ENCODE measurements around the gene KIF1C.
"Not testable (repeated sequence)": the region's sequence is repeated elsewhere in the genome, so short reads cannot be mapped to it uniquely, and the experiment has no call there.

KIF1C gene

GRCh38 chr17:5068236-5068635, 70.5 kb downstream of the KIF1C start:
- Histone ChIP-seq H3K9ac (ENCODE audit: low read depth, low read length) (no peak overlapping the region), H3K4me1 (ENCODE audit: control insufficient read depth, insufficient read depth, low read length) (no peaks in the 10 kb centered on the region), H3K4me3 (ENCODE audit: low read depth, low read length) (no peak overlapping the region), H3K36me3 (ENCODE audit: control insufficient read depth, insufficient read depth, low read length) (no peaks in the 10 kb centered on the region), H3K9me3 (ENCODE audit: control insufficient read depth, insufficient read depth, low read length) (no peaks in the 10 kb centered on the region), H3K27me3 (ENCODE audit: control insufficient read depth, insufficient read depth, low read length) (no peaks in the 10 kb centered on the region)

GRCh38 chr17:5069724-5070123, 72.0 kb downstream of the KIF1C start:
- no peak overlapping the region for H3K4me3 ChIP-seq (ENCODE audit: low read depth, low read length)
- H3K36me3 ChIP-seq (ENCODE audit: control insufficient read depth, insufficient read depth, low read length) = no peaks in the 10 kb centered on the region
- no peaks in the 10 kb centered on the region for H3K27me3 ChIP-seq (ENCODE audit: control insufficient read depth, insufficient read depth, low read length)
- no peak overlapping the region for H3K9ac ChIP-seq (ENCODE audit: low read depth, low read length)
- no peaks in the 10 kb centered on the region for H3K9me3 ChIP-seq (ENCODE audit: control insufficient read depth, insufficient read depth, low read length)
- H3K4me1 ChIP-seq (ENCODE audit: control insufficient read depth, insufficient read depth, low read length) = peaks cover 4% of the 10 kb centered on the region

- not testable (repeated sequence) for H3K36me3 ChIP-seq (ENCODE audit: control insufficient read depth, insufficient read depth, low read length); H3K9ac ChIP-seq (ENCODE audit: low read depth, low read length); H3K27me3 ChIP-seq (ENCODE audit: control insufficient read depth, insufficient read depth, low read length); H3K4me3 ChIP-seq (ENCODE audit: low read depth, low read length); H3K9me3 ChIP-seq (ENCODE audit: control insufficient read depth, insufficient read depth, low read length)
- peaks cover 12% of the 10 kb centered on the region for H3K4me1 ChIP-seq (ENCODE audit: control insufficient read depth, insufficient read depth, low read length)
Measured at GRCh38 chr17:5075472-5075871, 77.7 kb downstream of the KIF1C start.

DNA sequence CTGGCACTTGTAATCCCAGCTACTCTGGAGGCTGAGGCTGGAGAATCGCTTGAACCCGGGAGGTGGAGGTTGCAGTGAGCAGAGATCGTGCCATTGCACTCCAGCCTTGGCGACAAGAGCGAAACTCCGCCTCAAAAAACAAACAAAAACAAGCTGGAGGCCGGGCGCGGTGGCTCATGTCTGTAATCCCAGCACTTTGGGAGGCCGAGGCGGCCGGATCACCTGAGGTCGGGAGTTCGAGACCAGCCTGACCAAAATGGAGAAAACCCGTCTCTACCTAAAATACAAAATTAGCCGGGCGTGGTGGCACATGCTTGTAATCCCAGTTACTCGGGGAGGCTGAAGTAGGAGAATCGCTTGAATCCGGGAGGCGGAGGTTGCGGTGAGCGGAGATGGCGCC, 79.5 kb downstream of the KIF1C start:
- H3K4me3 ChIP-seq (ENCODE audit: low read depth, low read length); H3K36me3 ChIP-seq (ENCODE audit: control insufficient read depth, insufficient read depth, low read length); H3K9me3 ChIP-seq (ENCODE audit: control insufficient read depth, insufficient read depth, low read length); H3K27me3 ChIP-seq (ENCODE audit: control insufficient read depth, insufficient read depth, low read length): not testable (repeated sequence)
- Histone ChIP-seq H3K9ac (ENCODE audit: low read depth, low read length) (peak overlapping the region; percentile 61), H3K4me1 (ENCODE audit: control insufficient read depth, insufficient read depth, low read length) (peaks cover 12% of the 10 kb centered on the region)

GRCh38 chr17:5077781-5078105, 80.0 kb downstream of the KIF1C start:
- Histone ChIP-seq H3K36me3 (ENCODE audit: control insufficient read depth, insufficient read depth, low read length) (no peaks in the 10 kb centered on the region), H3K9me3 (ENCODE audit: control insufficient read depth, insufficient read depth, low read length) (no peaks in the 10 kb centered on the region), H3K9ac (ENCODE audit: low read depth, low read length) (peak overlapping the region; percentile 61), H3K4me1 (ENCODE audit: control insufficient read depth, insufficient read depth, low read length) (peaks cover 12% of the 10 kb centered on the region), H3K4me3 (ENCODE audit: low read depth, low read length) (peak overlapping the region; percentile 65), H3K27me3 (ENCODE audit: control insufficient read depth, insufficient read depth, low read length) (peaks cover 8% of the 10 kb centered on the region)

All from iPS-15b (cell line).